Stomach (tissue), 4 donors: ENCODE data around the gene PGC.

Source experiments
- EP300 ChIP-seq: sonication (generic); formaldehyde crosslinking; IDR thresholded peaks from one replicate; pipeline ENCODE4 v1.6.1; 2017; ENCODE audit warnings: antibody characterized with exemption
- POLR2A ChIP-seq, 4 donors: fragments of 450-650 bp; IDR thresholded peaks; one replicate each; pipeline ENCODE4 v1.6.1; 2016; ENCODE audit warnings: antibody characterized with exemption in 4 of 4, control low read depth in 2 of 4, mild to moderate bottlenecking in 1 of 4, moderate library complexity in 1 of 4
- POLR2AphosphoS5 ChIP-seq, 3 donors: sonication (generic); formaldehyde crosslinking; IDR thresholded peaks; one replicate each; pipeline ENCODE4 v1.6.1; 2016; ENCODE audit warnings: antibody characterized with exemption in 3 of 3
- TF ChIP-seq, protein P1 (sequence below), 7 experiments: fragments of 450-650 bp in 4 of 7; fragments of 200-600 bp in 3 of 7; sonication (generic) in 3 of 7; IDR thresholded peaks; one replicate each; pipeline ENCODE4 v1.5.1; 2016 to 2019; ENCODE audit warnings: antibody characterized with exemption in 7 of 7, control low read depth in 2 of 7, mild to moderate bottlenecking in 1 of 7

DNA sequence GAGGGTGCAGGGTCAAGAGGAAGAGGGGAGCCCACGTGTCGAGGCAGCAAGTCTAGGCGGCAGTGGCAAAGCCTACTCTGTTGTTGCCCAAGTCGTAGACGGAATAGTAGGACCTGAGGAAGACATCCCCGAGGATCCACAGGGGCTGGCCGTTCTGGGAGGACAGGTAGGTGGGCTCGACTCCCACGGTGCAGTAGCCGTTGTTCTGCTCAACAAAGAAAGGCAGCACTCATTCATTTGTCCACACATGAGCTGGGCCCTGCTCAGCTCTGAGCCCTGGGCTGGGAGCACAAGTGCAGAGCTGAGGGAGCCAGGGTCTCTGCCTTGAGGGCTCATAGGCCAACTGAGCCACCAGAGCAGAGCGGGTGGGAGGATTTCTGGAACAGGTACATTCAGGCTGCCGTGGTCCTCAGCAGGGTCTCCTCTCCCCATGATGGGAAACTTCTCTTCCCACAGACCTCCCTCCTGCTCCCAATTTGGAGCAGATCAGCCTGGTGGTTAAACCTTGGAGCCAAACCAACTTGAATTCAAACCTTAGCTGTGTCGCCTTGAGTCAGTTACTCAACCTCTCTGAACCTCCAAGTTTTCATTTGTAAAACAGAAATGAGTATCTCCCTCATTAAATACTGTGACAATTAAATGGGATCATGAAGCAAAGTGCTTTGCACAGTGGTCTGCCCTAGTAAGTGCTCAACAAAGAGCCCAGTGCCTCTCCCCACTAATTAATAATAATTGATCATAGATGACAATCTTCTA is 10.2 kb downstream of the PGC start:
- TF ChIP-seq POLR2A (IDR thresholded peaks at IDR 0.05) = peak in 2 of 4 donors; percentile 37 to 79
- TF ChIP-seq, protein P1, sequence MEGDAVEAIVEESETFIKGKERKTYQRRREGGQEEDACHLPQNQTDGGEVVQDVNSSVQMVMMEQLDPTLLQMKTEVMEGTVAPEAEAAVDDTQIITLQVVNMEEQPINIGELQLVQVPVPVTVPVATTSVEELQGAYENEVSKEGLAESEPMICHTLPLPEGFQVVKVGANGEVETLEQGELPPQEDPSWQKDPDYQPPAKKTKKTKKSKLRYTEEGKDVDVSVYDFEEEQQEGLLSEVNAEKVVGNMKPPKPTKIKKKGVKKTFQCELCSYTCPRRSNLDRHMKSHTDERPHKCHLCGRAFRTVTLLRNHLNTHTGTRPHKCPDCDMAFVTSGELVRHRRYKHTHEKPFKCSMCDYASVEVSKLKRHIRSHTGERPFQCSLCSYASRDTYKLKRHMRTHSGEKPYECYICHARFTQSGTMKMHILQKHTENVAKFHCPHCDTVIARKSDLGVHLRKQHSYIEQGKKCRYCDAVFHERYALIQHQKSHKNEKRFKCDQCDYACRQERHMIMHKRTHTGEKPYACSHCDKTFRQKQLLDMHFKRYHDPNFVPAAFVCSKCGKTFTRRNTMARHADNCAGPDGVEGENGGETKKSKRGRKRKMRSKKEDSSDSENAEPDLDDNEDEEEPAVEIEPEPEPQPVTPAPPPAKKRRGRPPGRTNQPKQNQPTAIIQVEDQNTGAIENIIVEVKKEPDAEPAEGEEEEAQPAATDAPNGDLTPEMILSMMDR (IDR thresholded peaks at IDR 0.05) = no peak
- TF ChIP-seq POLR2AphosphoS5 (IDR thresholded peaks at IDR 0.05) = peak in 2 of 3 donors; percentile 89 to 98
- TF ChIP-seq EP300 = no peak
